ENCODE results near the gene DBNDD1.
"Not testable (repeated sequence)": the region's sequence is repeated elsewhere in the genome, so short reads cannot be mapped to it uniquely, and the experiment has no call there.

The DBNDD1 gene

GRCh38 chr16:90018652-90019542 is at the start of gene DBNDD1:
TSS of gene DBNDD1 (minus strand) at chr16:90019456. CDS start at chr16:90019341, 115 bp downstream.
- DNase-seq = no peak

DNA sequence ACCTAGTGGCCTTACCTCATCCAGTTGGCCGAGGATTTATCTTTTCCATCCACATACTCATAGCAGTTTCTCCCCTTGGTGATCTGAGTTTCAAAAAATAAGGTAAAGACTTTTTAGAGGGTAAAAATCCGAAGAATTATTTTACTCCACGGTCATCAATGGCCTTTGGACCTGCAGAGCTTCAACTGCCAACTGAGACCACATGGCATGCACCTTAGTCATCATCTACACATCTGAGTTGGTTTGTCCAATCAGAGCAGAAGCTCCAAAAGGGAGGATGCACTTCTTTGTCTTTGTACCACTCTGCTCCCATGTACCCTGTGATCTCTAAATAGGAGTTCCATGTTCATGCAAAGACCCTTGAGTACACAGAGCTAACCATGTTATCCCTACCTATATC is 42.2 kb upstream of the DBNDD1 start:
- DNase-seq = no peak

- peak; percentile 74 for DNase-seq
Observed at GRCh38 chr16:90057738-90058173, 38.5 kb upstream of the DBNDD1 start.

- DNase-seq = not testable (repeated sequence)
Observed at GRCh38 chr16:90056521-90056920, 37.3 kb upstream of the DBNDD1 start.

GRCh38 chr16:90055371-90055770 is 36.1 kb upstream of the DBNDD1 start:
- no peak for DNase-seq

DNA sequence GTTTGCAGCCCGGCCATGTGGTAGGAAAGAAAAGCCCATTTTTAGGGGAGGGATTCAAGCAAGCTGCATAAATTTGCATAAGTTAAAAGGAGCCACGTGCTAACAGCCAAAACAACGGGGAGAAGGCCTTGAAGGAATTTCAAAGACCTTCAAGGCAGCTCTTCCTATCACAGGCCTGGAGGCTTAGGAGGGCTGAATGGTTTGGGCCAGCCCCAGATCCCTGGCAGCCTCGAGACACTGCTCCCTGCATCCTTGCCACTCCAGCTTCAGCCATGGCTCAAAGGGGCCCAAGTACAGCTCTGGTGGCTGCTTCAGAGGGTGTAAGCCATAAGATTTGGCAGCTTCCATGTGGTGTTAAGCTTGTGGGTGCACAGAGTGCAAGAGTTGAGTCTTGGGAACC is 35.3 kb upstream of the DBNDD1 start:
- no peak for DNase-seq

DNA sequence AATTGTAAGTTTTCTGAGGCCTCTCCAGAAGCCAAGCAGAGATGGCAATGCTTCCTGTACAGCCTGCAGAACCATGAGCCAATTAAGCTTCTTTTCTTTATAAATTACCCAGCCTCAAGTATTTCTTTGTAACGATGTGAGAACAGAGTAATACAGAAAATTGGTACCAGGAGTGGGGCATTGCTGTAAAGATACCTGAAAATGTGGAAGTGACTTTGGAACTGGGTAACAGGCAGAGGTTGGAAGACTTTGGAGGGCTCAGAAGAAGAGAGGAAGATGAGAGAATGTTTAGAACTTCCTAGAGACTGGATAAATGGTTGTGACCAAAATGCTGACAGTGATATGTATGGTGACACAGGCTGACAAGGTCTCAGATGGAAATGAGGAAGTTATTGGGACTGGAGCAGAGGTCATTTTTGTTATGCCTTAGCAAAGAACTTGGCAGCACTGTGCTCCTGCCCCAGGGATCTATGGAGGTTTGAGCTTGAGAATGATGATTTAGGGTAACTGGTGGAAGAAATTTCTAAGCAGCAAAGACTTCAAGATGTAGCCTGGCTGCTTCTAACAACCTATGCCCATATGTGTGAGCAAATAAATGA is 34.7 kb upstream of the DBNDD1 start:
- DNase-seq = no peak

DNA sequence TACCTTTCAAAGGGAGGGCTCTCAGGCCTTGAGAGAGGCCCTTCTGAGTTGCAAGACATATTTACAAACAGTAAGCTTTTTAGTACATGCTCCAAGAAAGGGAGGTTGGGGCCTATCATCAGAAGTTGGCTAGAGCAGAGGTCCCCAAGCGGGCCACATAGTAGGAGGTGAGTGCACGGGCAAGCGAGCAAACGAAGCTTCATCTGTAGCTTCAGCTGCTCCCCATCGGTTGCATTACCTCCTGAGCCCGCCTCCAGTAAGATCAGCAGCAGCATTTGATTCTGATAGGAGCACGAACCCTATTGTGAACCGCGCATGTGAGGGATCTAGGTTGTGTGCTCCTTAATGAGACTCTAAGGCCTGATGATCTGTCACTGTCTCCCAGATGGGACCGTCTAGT is 31.7 kb upstream of the DBNDD1 start:
- DNase-seq = no peak

- DNase-seq = no peak
Observed at GRCh38 chr16:90048737-90049330, 29.6 kb upstream of the DBNDD1 start.

GRCh38 chr16:90048347-90048722 is 29.1 kb upstream of the DBNDD1 start:
- no peak for DNase-seq

DNA sequence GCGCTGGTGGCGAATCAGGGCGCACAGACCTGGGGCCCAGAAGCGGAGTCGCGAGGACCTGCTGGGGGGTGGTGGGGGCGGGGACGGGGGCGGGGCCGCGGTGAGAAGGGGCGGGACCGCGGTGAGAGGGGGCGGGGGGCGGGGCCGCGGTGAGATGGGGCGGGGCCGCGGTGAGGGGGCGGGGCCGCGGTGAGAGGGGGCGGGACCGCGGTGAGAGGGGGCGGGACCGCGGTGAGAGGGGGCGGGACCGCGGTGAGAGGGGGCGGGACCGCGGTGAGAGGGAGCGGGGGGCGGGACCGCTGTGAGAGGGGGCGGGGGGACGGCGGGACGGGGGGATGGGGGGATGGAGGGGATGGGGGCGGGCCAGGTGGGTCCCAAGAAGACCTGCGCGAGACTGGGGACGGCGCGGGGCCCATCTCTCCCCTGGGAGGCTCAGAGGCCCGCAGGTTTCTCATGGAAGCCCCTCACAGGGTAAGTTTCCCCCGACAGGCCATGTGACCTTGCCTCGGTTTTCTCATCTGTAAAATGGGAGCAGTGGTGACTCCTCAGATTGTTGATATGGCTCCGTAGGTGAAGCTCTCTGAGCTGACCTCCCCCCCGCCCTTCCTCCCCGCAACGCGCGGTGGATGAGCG is 28.6 kb upstream of the DBNDD1 start:
- no peak for DNase-seq

GRCh38 chr16:90046971-90047713 is 27.9 kb upstream of the DBNDD1 start:
- peak; percentile 20 for DNase-seq

DNA sequence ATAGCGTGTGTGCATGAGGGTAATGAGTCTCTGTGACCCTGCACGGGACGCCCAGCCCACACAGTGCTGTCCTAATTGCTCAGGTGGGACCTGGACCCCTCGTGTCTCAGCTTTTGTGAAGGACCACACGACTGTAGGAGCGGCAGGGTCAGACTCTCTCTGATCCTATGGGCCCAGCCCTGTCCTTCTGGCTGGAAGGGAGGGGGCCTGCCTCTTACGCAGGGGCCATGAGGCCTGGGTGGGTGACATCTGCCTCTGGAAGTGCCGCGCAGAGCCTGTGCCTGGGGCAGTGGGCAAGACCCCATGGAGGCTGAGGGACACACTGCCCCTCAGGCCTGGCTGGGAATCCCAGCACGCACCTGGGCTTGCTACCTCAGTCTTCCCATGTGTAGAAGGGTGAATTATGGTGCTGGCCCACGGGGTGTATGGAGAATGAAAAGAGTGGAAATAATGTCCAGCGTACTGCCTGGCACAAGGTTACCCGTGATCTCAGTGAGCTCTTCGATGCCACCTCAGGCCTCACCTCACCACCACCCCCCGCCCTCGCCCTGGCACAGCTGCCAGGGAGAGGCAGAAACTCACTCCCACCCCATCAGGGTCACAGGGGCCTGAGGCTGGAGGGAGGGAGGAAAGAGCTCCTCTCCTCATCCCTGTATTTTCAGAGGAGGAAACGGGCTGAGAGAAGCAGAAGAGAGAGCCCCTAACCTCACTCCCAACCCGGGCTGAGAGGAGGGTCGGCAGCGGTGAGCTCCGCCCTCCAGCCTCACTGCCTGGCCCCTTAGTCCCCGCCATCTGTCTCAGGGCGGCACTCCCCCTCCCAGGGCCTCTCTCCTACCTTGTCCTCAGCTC is 27.1 kb upstream of the DBNDD1 start:
- DNase-seq = no peak

- no peak for DNase-seq
Observed at GRCh38 chr16:90044111-90044551, 24.9 kb upstream of the DBNDD1 start.

DNA sequence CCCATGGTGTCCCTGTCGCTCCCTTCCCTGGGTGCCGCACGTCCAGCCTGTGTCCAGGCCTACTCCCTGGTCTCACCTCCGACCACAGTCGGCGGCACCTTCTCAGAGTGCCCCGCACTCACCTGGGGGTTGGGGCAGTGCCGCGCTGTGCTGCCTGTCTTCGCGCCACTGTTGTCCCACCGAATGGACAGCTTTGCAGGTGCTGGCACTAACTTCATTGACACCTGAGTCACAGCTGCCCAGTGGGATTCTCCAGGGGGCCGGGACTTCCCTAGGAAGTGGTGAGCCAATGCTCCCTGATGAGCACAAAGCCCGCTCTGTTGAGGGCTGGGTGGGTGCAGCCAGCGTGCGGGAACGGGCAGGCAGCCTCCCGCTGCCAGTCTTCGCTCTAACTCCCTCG is 24.3 kb upstream of the DBNDD1 start:
- no peak for DNase-seq

GRCh38 chr16:90042946-90043514 is 23.8 kb upstream of the DBNDD1 start:
- DNase-seq = no peak

- no peak for DNase-seq
Observed at GRCh38 chr16:90041896-90042473, 22.7 kb upstream of the DBNDD1 start.

DNA sequence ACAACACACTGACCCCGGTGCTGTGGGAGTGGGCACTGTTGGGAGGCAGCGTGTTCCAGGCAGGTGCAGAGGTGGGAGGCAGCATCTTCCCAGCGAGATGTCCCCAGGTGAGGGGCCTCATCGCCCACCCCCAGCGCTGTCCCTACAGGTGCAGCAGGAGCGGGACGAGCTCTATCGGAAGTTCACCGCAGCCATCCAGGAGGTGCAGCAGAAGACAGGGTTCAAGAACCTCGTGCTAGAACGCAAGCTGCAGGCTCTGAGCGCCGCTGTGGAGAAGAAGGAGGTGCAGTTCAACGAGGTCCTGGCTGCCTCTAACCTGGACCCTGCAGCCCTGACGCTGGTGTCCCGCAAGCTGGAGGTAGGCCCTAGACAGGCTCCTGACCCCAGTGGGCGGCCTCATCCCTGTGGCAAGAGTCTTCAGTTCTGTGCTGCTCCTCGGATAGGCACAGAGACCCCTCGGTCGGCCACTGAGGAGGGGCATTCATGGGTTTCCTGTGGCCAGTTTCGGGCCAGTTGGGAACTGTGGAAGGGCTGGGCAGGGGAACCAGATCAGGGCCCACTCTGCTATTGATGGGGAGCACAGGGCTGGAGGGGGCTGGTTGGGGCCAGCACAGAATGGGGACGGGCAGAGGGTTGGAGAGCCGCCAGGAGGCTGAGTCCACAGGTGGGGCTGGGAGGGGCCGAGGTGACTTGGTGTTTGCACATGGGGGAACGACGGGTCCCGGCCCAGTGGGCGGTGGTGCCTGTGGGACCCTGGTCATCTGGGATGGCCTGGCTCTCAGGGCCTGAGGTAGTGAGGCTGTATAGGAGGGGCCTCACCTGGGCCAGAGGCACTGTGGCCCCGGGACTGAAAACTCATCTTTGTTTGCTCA is 21.1 kb upstream of the DBNDD1 start:
- no peak for DNase-seq

DNA sequence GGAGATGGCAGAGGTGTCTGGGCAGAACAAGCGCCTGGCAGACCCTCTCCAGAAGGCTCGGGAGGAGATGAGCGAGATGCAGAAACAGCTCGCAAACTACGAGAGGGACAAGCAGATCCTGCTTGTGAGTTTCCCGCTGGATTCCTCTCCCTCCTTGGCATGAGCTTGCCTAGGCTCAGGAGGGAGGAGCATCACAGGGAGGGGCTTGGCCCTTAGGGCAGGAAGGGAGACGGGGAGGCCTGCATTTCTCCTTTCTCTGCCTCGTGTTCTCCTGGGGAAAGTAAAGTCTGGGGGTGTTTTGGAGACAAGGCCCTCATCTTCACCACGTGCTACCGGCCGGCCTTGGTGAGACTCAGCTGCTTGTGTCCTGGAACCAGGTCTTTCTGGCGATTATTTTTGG is 18.0 kb upstream of the DBNDD1 start:
- DNase-seq = no peak

GRCh38 chr16:90035902-90036301 is 16.6 kb upstream of the DBNDD1 start:
- DNase-seq = no peak

Measured in fibroblast of skin of right quadriceps (primary cell).